A549 (cell line): ENCODE results near the gene INTS7. TPM values are rescaled to one million over a fixed set of nuclear protein-coding genes. Genes with fewer than 3 reads are reported as not detected.
A peak's percentile ranks its signal among the peaks of the same experiment; 100 is the strongest.

Experiments
- BCL3 ChIP-seq: fragments of >200 bp; sonication (Bioruptor Twin); formaldehyde crosslinking; IDR thresholded peaks from 3 replicates; pipeline ENCODE4 v1.6.1; 2016
- CBX2 ChIP-seq: fragments of 200-600 bp; sonication (generic); IDR thresholded peaks from 2 replicates; pipeline ENCODE4 v1.6.1; 2016; ENCODE audit warnings: low read depth, mild to moderate bottlenecking, borderline replicate concordance
- CEBPB ChIP-seq, 2 experiments: fragments of >200 bp in 1 of 2; sonication (Bioruptor Twin) in 1 of 2; formaldehyde crosslinking in 1 of 2; IDR thresholded peaks; 2 replicates each; pipeline ENCODE4 v1.6.1; 2012 to 2016
- EHF ChIP-seq: fragments of 250-450 bp; sonication (Bioruptor Pico); IDR thresholded peaks from 2 replicates; pipeline ENCODE4 v1.5.0; 2020; ENCODE audit warnings: mild to moderate bottlenecking
- EHMT2 ChIP-seq: fragments of 200-600 bp; sonication (generic); IDR thresholded peaks from 2 replicates; pipeline ENCODE4 v1.6.1; 2016; ENCODE audit warnings: antibody characterized with exemption, low read depth, mild to moderate bottlenecking, moderate library complexity
- ELK1 ChIP-seq: fragments of 150-350 bp; IDR thresholded peaks from 2 replicates; pipeline ENCODE4 v1.6.1; 2014; ENCODE audit warnings: low read depth, mild to moderate bottlenecking, low read length
- ESRRA ChIP-seq: fragments of 150-350 bp; IDR thresholded peaks from 2 replicates; pipeline ENCODE4 v1.6.1; 2014; ENCODE audit warnings: mild to moderate bottlenecking, low read length, borderline replicate concordance
- FOSL2 ChIP-seq, 2 experiments: fragments of 450-650 bp in 1 of 2; fragments of >200 bp in 1 of 2; sonication (Bioruptor Twin) in 1 of 2; formaldehyde crosslinking; IDR thresholded peaks; 2 replicates each; pipeline versions ENCODE4 v1.5.0 to v1.6.1; 2016 to 2020; ENCODE audit warnings: mild to moderate bottlenecking in 1 of 2, moderate library complexity in 1 of 2
- HEYL ChIP-seq: fragments of 250-450 bp; sonication (Bioruptor Pico); IDR thresholded peaks from 2 replicates; pipeline ENCODE4 v1.8.0; 2021; ENCODE audit warnings: mild to moderate bottlenecking, moderate library complexity
- HMGXB4 ChIP-seq: fragments of 250-450 bp; sonication (Bioruptor Pico); IDR thresholded peaks from 2 replicates; pipeline ENCODE4 v1.5.0; 2021; ENCODE audit warnings: mild to moderate bottlenecking, moderate library complexity, borderline replicate concordance
- JUN ChIP-seq, 2 experiments: fragments of >200 bp; sonication (Bioruptor Twin); formaldehyde crosslinking; IDR thresholded peaks; 2 replicates in 1 of 2; 3 replicates in 1 of 2; pipeline ENCODE4 v1.6.1; 2016 to 2017
- MYC ChIP-seq: IDR thresholded peaks from 2 replicates; pipeline ENCODE4 v1.6.1; 2012; ENCODE audit warnings: mild to moderate bottlenecking, inconsistent platforms, low read length, improper control_type of control experiment, borderline replicate concordance
- RAD21 ChIP-seq, 2 experiments: fragments of >200 bp in 1 of 2; sonication (Bioruptor Twin) in 1 of 2; formaldehyde crosslinking in 1 of 2; IDR thresholded peaks in 1 of 2; conservative IDR thresholded peaks in 1 of 2; 2 replicates in 1 of 2; 3 replicates in 1 of 2; pipeline ENCODE4 v1.6.1; 2012 to 2018; ENCODE audit warnings: inconsistent platforms in 1 of 2
- RCOR1 ChIP-seq: fragments of 150-350 bp; IDR thresholded peaks from 2 replicates; pipeline ENCODE4 v1.6.1; 2014; ENCODE audit warnings: antibody characterized with exemption, low read length, low read depth
- REST ChIP-seq: fragments of 200-600 bp; sonication (generic); IDR thresholded peaks from 2 replicates; pipeline ENCODE4 v1.6.1; 2016; ENCODE audit warnings: antibody characterized with exemption, mild to moderate bottlenecking, moderate library complexity
- SMC3 ChIP-seq: fragments of >200 bp; sonication (Bioruptor Twin); formaldehyde crosslinking; IDR thresholded peaks from 3 replicates; pipeline ENCODE4 v1.6.1; 2018; ENCODE audit warnings: inconsistent platforms
- SREBF2 ChIP-seq: fragments of 450-650 bp; IDR thresholded peaks from 2 replicates; pipeline ENCODE4 v1.6.1; 2014; ENCODE audit warnings: mild to moderate bottlenecking, moderate library complexity
- ZFP36 ChIP-seq: fragments of 450-650 bp; IDR thresholded peaks from 2 replicates; pipeline ENCODE4 v1.6.1; 2014; ENCODE audit warnings: borderline replicate concordance; ENCODE audit not compliant: partially characterized antibody
- polyA plus RNA-seq, 4 experiments: library from polyadenylated mRNA; depleted of rRNA in 3 of 4; stranded (reverse); fragments of >200 nt; fragmentation: RNase III in 1 of 4; extraction: RNeasy Plus Mini Kit Qiagen cat#74134 plus additional on column Dnase treatment in 1 of 4; gene quantifications; 2 replicates in 3 of 4; 3 replicates in 1 of 4; pipeline ENCODE4 v1.2.3, GENCODE V29; 2011 to 2017
- TF ChIP-seq, protein P1 (sequence below): IDR thresholded peaks from 2 replicates; pipeline ENCODE4 v1.6.1; 2012
- TF ChIP-seq, protein P2 (sequence below): IDR thresholded peaks from 2 replicates; pipeline ENCODE4 v1.6.1; 2012
- TF ChIP-seq, protein P3 (sequence below): fragments of >200 bp; sonication (Bioruptor Twin); formaldehyde crosslinking; IDR thresholded peaks from 2 replicates; pipeline ENCODE4 v1.6.1; 2016
- TF ChIP-seq, protein P4 (sequence below): fragments of 450-650 bp; IDR thresholded peaks from 2 replicates; pipeline ENCODE4 v1.6.1; 2014; ENCODE audit warnings: antibody characterized with exemption

INTS7 gene
- polyA plus RNA-seq, 2 of the 4 experiments (the other 2 are of a cell fraction) = 21.5 to 47.2 TPM

GRCh38 chr1:212035123-212035834 lies at the start of gene INTS7, which contains the start of gene DTL (continued):
- no peak for TF ChIP-seq ELK1
- TF ChIP-seq MYC = peak; percentile 85
- TF ChIP-seq, protein P1, sequence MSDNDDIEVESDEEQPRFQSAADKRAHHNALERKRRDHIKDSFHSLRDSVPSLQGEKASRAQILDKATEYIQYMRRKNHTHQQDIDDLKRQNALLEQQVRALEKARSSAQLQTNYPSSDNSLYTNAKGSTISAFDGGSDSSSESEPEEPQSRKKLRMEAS = peak; percentile 90
- no peak for TF ChIP-seq ZFP36
- no peak for TF ChIP-seq CBX2
- TF ChIP-seq FOSL2 (IDR thresholded peaks at IDR 0.05) = no peak
- 0 out of 2 replicates have a peak, but pooled peaks have one; percentile 6 for TF ChIP-seq FOSL2 (CRISPR knock-in tag; IDR thresholded peaks at IDR 0.05)
- no peak; the same call in 1 of the 2 replicates for TF ChIP-seq HMGXB4 (CRISPR knock-in tag)
- TF ChIP-seq EHF = no peak
- TF ChIP-seq SREBF2 = no peak
- TF ChIP-seq, protein P2, sequence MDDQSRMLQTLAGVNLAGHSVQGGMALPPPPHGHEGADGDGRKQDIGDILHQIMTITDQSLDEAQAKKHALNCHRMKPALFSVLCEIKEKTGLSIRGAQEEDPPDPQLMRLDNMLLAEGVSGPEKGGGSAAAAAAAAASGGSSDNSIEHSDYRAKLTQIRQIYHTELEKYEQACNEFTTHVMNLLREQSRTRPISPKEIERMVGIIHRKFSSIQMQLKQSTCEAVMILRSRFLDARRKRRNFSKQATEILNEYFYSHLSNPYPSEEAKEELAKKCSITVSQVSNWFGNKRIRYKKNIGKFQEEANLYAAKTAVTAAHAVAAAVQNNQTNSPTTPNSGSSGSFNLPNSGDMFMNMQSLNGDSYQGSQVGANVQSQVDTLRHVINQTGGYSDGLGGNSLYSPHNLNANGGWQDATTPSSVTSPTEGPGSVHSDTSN = no peak
- TF ChIP-seq JUN (IDR thresholded peaks at IDR 0.05) = peak; percentile 85 to 88
- TF ChIP-seq CEBPB (IDR thresholded peaks at IDR 0.05) = 0 out of 4 replicates have a peak, but pooled peaks of 1 of the 2 experiments have one; percentile 16
- peak; percentile 84 for TF ChIP-seq BCL3
- no peak for TF ChIP-seq REST
- TF ChIP-seq, protein P3, sequence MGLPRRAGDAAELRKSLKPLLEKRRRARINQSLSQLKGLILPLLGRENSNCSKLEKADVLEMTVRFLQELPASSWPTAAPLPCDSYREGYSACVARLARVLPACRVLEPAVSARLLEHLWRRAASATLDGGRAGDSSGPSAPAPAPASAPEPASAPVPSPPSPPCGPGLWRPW = no peak
- TF ChIP-seq SMC3 = peak; percentile 53; the same call in 2 of the 3 replicates
- TF ChIP-seq, protein P4, sequence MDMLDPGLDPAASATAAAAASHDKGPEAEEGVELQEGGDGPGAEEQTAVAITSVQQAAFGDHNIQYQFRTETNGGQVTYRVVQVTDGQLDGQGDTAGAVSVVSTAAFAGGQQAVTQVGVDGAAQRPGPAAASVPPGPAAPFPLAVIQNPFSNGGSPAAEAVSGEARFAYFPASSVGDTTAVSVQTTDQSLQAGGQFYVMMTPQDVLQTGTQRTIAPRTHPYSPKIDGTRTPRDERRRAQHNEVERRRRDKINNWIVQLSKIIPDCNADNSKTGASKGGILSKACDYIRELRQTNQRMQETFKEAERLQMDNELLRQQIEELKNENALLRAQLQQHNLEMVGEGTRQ = no peak
- no peak for TF ChIP-seq EHMT2
- no peak for TF ChIP-seq HEYL
- peak in 1 of 2 experiments; percentile 30; a peak in 2 of 5 replicates for TF ChIP-seq RAD21 (conservative IDR thresholded peaks at IDR 0.05 in 1 of 2, IDR thresholded peaks at IDR 0.05 in 1 of 2)
- TF ChIP-seq RCOR1 = no peak
- TF ChIP-seq ESRRA = no peak
